ENCODE measurements around the gene OBSL1. TPM values are rescaled to one million over a fixed set of nuclear protein-coding genes. Genes with fewer than 3 reads are reported as not detected.
A peak's percentile ranks its signal among the peaks of the same experiment; 100 is the strongest.

OBSL1 gene
- 10 to 100 TPM; 40.7 to 57.7 TPM for total RNA-seq
- long read RNA-seq, donor 1, transcript OBSL1-202 (9 exons, 3,297 nt): major isoform, 10 of 39 reads
- long read RNA-seq, donor 1, partial matches to known transcripts: 22 of 39 reads
- long read RNA-seq, donor 1, other reads (novel, unspliced or antisense): 7 of 39 reads
- long read RNA-seq, donor 2, partial matches to known transcripts: 27 of 40 reads
- long read RNA-seq, donor 2, other reads (novel, unspliced or antisense): 7 of 40 reads

DNA sequence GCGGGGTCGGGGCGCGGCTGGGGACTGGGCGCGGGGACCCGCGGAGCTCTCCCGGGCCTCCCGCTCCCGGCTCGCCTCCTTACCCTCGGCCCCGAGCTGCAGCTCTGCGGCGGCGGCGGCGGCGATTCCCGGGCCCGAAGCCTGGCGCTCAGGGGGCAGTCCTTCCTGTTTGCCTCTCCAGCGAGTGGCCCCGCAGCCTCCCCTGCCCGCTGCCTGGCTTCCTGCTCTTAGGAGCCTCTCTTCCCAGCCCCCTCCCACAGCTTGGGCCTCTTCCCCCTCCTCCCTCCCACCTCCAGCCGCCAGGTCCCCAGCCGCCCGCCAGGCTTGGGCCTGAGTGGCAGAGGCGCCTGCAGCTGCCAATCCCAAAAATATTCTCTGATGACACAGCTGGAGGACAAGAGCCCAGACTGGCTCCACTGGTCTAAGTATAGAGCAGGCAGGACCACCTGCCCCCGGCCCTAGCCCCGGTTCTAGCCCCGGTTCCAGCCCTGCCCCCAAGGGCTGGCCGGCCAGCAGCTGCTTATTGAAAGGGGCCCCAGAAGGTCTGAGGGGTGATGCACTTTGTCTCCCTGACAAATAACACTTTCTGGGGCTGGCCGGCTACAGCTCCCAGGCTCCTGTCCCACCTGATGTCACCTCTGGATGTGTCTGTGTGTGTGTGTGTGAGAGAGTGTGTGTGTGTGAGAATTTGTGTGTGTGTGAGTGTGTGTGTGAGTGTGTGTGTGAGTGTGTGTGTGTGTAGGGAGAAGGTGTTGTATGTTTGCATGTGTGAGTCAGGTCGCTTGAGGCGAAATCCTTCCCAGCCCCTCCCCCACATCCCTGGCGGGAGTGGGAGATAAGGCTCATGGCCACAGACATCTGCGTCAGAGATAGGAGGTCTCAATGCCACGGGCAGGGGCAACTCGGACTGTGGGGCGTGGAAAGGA lies at the start of gene OBSL1:
TSS of gene OBSL1 (minus strand) at position 229 of the 926 bp plus-strand sequence. CDS start 307 bp downstream, outside the sequence.
- intact Hi-C loops (cut with DNase I): no loop called here
- DNase-seq (ENCODE audit: low spot score): no peak

DNA sequence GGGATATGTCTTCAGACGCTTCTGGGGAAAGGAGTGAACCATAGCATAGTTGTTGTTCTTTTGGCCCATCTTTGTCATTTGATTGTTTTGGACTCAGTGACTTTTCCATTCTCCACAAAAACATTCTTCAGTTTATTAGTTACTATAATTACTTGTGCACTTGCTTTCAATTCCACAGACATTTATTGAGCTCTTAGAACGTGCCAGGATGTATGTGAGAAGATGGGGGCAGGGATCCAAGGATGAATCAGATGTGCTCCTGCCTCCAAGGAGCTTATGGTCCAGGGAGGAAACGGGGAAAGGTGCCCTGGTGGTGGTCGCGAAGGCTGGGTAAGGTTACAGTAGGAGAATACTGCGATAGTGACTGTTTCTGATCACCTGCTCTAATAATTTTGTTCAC lies 49.2 kb upstream of the OBSL1 start:
- DNase-seq (ENCODE audit: low spot score): no peak
- intact Hi-C loops (cut with DNase I): no loop called here

DNA sequence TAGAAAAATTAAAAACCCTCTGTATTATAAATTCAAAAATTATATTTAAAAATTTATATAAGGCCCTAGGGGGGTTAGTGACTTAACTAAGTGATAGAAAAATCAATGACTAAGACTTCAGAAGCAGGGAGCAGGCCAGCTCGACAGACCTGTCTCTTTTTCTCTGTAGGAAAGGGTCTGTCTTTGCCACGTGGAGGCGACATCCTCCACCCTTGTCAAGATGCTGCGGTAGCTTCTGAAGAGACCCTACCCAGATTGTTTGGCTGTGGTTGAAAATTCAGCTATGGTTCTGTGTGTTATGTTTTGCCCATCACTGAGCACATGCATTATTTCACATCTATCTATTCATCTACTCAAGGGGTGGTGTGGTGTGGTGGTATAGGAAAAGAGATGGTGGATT lies 47.9 kb upstream of the OBSL1 start:
- intact Hi-C loops (cut with DNase I): loop anchor here in 1 of 2 donors (2.0 kb wide), 1 partner anchor 18 kb away; no protein-coding TSS in a partner anchor
- no peak for DNase-seq (ENCODE audit: low spot score)

DNA sequence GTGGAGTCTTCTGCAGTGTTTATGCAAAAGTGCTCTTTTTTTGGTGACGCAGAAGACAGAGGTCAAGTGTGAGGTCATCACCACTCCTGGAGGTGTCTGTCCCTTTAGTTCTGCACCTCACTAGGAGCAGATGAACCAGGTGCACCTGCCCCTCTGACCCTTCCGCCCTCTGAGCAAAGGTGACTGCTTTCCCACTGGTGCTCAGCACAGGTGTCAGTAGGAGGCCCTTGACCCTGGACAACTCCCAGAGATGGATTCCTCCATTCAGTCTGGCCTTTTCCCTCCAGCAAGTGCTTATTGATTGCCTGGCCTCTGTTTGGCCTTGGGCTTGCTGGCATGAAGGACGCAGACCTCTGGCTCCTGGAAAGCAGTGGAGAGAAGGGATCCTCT lies 47.4 kb upstream of the OBSL1 start:
- intact Hi-C loops (cut with DNase I): loop anchor here in 1 of 2 donors (2.0 kb wide), 1 partner anchor 18 kb away; no protein-coding TSS in a partner anchor
- peak; percentile 58 for DNase-seq (ENCODE audit: low spot score)

DNA sequence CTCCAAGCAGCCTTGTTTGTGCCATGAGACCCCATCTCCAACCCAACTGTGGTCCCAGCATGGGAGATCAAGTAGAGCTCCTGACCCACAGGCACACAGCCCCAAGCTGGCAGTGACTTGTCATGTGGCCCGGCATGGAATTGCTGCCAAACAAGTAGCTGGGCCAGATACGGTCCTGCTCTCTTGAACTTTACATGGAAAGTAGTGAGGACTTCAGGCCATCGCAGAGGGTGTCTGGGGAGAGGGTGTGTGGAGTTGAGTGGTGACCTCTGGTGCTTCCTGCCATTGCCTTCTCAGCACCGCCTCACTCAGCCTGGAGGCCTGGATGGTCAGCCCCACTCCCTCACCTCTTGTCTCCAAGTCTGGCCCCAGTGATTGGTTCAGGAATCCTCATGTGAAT lies 45.2 kb upstream of the OBSL1 start:
- intact Hi-C loops (cut with DNase I): no loop called here
- peak; percentile 79 for DNase-seq (ENCODE audit: low spot score)

- no peak for DNase-seq (ENCODE audit: low spot score)
Observed at GRCh38 chr2:219615894-219616293, 44.6 kb upstream of the OBSL1 start.

GRCh38 chr2:219615036-219615435 lies 43.7 kb upstream of the OBSL1 start:
- intact Hi-C loops (cut with DNase I): no loop called here
- DNase-seq (ENCODE audit: low spot score): no peak

More at GRCh38 chr2:219615894-219616293, 44.6 kb upstream of the OBSL1 start:
- intact Hi-C loops (cut with DNase I): no loop called here

GRCh38 chr2:219614076-219614860 lies 42.9 kb upstream of the OBSL1 start:
- intact Hi-C loops (cut with DNase I): no loop called here
- DNase-seq (ENCODE audit: low spot score): no peak

- intact Hi-C loops (cut with DNase I): no loop called here
- no peak for DNase-seq (ENCODE audit: low spot score)
Observed at GRCh38 chr2:219613461-219614070, 42.2 kb upstream of the OBSL1 start.

- DNase-seq (ENCODE audit: low spot score): no peak
Observed at GRCh38 chr2:219612577-219613286, 41.4 kb upstream of the OBSL1 start.

GRCh38 chr2:219611866-219612576 lies 40.7 kb upstream of the OBSL1 start:
- DNase-seq (ENCODE audit: low spot score): no peak
- intact Hi-C loops (cut with DNase I): no loop called here

More at GRCh38 chr2:219612577-219613286, 41.4 kb upstream of the OBSL1 start:
- intact Hi-C loops (cut with DNase I): no loop called here

- no peak for DNase-seq (ENCODE audit: low spot score)
- intact Hi-C loops (cut with DNase I): no loop called here
Observed at GRCh38 chr2:219611306-219611705, 40.0 kb upstream of the OBSL1 start.

DNA sequence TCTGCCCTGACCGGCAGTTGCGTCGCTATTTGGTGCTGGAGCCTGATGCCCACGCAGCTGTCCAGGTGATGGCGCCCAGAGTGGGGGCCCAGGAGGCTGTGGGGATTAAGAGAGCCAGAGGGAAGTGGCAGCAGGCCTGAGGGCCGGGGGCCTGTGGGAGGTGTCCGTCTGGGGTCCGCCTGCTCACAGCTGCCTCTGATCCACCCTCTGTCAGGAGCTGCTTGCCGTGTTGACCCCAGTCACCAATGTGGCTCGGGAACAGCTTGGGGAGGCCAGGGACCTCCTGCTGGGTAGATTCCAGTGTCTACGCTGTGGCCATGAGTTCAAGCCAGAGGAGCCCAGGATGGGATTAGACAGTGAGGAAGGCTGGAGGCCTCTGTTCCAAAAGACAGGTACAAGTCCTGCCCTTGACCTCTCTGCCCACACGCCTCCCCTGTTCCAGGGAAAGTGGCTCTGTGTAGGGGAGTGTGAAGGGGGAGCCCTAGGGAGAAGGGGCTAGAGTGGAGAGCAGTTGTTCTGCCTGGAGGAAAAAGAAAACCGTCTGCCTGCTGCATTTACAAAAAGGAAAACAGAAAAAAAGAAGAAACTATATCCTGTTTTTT lies 37.9 kb upstream of the OBSL1 start:
- intact Hi-C loops (cut with DNase I): no loop called here
- DNase-seq (ENCODE audit: low spot score): no peak

DNA sequence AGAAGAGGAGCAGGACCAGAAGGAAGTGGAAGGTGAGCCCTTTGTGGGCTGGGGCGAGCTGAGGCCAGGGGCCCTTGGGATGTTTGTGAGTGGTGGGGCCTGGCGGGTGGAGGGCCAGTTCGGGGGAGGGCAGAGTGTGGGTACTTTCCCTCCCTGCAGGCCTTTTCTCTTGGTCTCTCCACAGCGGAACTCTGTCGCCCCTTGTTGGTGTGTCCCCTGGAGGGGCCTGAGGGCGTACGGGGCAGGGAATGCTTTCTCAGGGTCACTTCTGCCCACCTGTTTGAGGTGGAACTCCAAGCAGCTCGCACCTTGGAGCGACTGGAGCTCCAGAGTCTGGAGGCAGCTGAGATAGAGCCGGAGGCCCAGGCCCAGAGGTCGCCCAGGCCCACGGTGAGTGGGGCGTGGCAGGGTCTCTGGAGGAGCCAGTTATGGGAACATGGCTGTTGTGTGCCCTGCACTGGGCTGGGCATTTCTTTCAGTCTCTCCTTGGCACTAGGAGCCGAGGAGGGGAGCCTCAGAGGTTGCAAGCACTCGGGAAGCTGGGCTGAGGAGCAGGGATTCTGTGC lies 37.1 kb upstream of the OBSL1 start:
- no peak for DNase-seq (ENCODE audit: low spot score)
- intact Hi-C loops (cut with DNase I): no loop called here

DNA sequence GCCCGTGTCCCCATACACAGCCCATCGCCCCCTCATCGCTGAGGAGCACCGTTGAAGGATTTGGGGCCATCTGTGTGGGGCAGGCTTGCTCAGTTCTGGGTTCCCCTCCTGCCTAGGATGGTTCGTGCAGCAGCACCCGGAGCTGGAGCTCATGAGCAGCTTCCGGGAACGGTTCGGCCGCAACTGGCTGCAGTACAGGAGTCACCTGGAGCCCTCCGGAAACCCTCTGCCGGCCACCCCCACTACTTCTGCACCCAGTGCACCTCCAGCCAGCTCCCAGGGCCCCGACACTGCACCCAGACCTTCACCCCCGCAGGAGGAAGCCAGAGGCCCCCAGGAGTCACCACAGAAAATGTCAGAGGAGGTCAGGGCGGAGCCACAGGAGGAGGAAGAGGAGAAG lies 36.6 kb upstream of the OBSL1 start:
- DNase-seq (ENCODE audit: low spot score): no peak
- intact Hi-C loops (cut with DNase I): no loop called here

DNA sequence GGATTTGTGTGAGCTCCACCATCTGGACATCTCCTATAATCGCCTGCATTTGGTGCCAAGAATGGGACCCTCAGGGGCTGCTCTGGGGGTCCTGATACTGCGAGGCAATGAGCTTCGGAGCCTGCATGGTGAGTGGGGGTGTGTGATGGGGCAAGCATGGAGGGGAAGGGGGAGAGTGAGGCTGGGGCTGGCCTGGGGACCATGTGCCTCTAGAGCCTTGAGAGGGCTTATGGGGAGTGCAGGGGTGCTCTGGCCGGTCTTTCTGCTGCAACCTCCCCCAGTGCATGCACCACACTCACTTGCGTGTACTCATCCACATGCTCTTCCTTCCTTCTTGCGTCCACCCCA lies 34.2 kb upstream of the OBSL1 start:
- no peak for DNase-seq (ENCODE audit: low spot score)
- intact Hi-C loops (cut with DNase I): no loop called here

- DNase-seq (ENCODE audit: low spot score): no peak
- intact Hi-C loops (cut with DNase I): no loop called here
Observed at GRCh38 chr2:219603771-219604170, 32.4 kb upstream of the OBSL1 start.
